Astrocyte (in vitro differentiated cells and primary cell): ENCODE results near the gene YBX2. TPM values are rescaled to one million over a fixed set of nuclear protein-coding genes. Genes with fewer than 3 reads are reported as not detected.

ENCODE experiments used
- DNase-seq: peaks from one replicate; pipeline ENCODE4 v3.0.0-alpha.2; 2010; ENCODE audit warnings: low read depth
- FAIRE-seq: peaks from 2 replicates; lab custom pipeline; 2011; peaks lifted over from hg19 to GRCh38; lab: Jason Lieb, UNC
- H2AFZ ChIP-seq: 2 replicates; pipeline ENCODE4 v1.6.0; 2012; ENCODE audit warnings: low read depth, low read length, inconsistent platforms
- H3K27ac ChIP-seq: 2 replicates; pipeline ENCODE4 v1.5.1; 2011; ENCODE audit warnings: low read depth, low read length, inconsistent platforms
- H3K27me3 ChIP-seq: 2 replicates; pipeline ENCODE4 v1.6.0; 2011; ENCODE audit warnings: low read length, inconsistent platforms; ENCODE audit not compliant: insufficient read depth
- H3K36me3 ChIP-seq: 2 replicates; pipeline ENCODE4 v1.5.1; 2011; ENCODE audit warnings: low read length, inconsistent platforms; ENCODE audit not compliant: insufficient read depth
- H3K4me1 ChIP-seq: 2 replicates; pipeline ENCODE4 v1.5.1; 2011; ENCODE audit warnings: low read length, inconsistent platforms; ENCODE audit not compliant: insufficient read depth
- H3K4me2 ChIP-seq: 2 replicates; pipeline ENCODE4 v1.6.0; 2012; ENCODE audit warnings: low read length, inconsistent platforms
- H3K4me3 ChIP-seq: 2 replicates; pipeline ENCODE4 v1.5.1; 2011; ENCODE audit warnings: low read depth, mild to moderate bottlenecking, low read length, inconsistent platforms; ENCODE audit not compliant: insufficient read depth
- H3K79me2 ChIP-seq: 2 replicates; pipeline ENCODE4 v1.6.0; 2012; ENCODE audit warnings: mild to moderate bottlenecking, low read length, inconsistent platforms; ENCODE audit not compliant: insufficient read depth
- H3K9ac ChIP-seq: 2 replicates; pipeline ENCODE4 v1.6.0; 2012; ENCODE audit warnings: mild to moderate bottlenecking, low read length, inconsistent platforms
- H3K9me3 ChIP-seq: 2 replicates; pipeline ENCODE4 v1.5.1; 2012; ENCODE audit warnings: low read depth, mild to moderate bottlenecking, low read length, inconsistent platforms; ENCODE audit not compliant: insufficient read depth
- H4K20me1 ChIP-seq: 2 replicates; pipeline ENCODE4 v1.6.0; 2012; ENCODE audit warnings: low read length, inconsistent platforms; ENCODE audit not compliant: insufficient read depth
- H3K27ac Mint-ChIP-seq: one replicate; pipeline ENCODE4 v1.8.0; 2021; ENCODE audit warnings: mild to moderate bottlenecking, mixed read lengths; ENCODE audit not compliant: unreplicated experiment
- H3K27me3 Mint-ChIP-seq: one replicate; pipeline ENCODE4 v1.8.0; 2021; ENCODE audit warnings: low read depth, mixed read lengths; ENCODE audit not compliant: unreplicated experiment
- H3K36me3 Mint-ChIP-seq: one replicate; pipeline ENCODE4 v1.8.0; 2021; ENCODE audit warnings: low read depth, mixed read lengths; ENCODE audit not compliant: unreplicated experiment
- H3K4me1 Mint-ChIP-seq: one replicate; pipeline ENCODE4 v1.8.0; 2021; ENCODE audit warnings: low read depth, mixed read lengths; ENCODE audit not compliant: unreplicated experiment
- H3K4me3 Mint-ChIP-seq: one replicate; pipeline ENCODE4 v1.8.0; 2021; ENCODE audit warnings: mild to moderate bottlenecking, moderate library complexity, mixed read lengths; ENCODE audit not compliant: unreplicated experiment
- H3K9me3 Mint-ChIP-seq: one replicate; pipeline ENCODE4 v1.8.0; 2021; ENCODE audit warnings: mild to moderate bottlenecking, mixed read lengths; ENCODE audit not compliant: unreplicated experiment
- EZH2 ChIP-seq: IDR thresholded peaks from 2 replicates; pipeline ENCODE4 v1.6.1; 2012; ENCODE audit warnings: mild to moderate bottlenecking, low read length, inconsistent platforms; ENCODE audit not compliant: insufficient read depth
- total RNA-seq: library from RNA; stranded (reverse); gene quantifications from 2 replicates; pipeline ENCODE4 v1.2.1, GENCODE V29; 2021
- TF ChIP-seq, protein P1 (sequence below): IDR thresholded peaks from 2 replicates; pipeline ENCODE4 v1.5.1; 2011; ENCODE audit warnings: low read depth, mild to moderate bottlenecking, inconsistent platforms, low read length, moderate library complexity; ENCODE audit not compliant: insufficient read depth

Gene YBX2
- total RNA-seq, 1 donor from 2014 or later: 0.86 TPM

DNA sequence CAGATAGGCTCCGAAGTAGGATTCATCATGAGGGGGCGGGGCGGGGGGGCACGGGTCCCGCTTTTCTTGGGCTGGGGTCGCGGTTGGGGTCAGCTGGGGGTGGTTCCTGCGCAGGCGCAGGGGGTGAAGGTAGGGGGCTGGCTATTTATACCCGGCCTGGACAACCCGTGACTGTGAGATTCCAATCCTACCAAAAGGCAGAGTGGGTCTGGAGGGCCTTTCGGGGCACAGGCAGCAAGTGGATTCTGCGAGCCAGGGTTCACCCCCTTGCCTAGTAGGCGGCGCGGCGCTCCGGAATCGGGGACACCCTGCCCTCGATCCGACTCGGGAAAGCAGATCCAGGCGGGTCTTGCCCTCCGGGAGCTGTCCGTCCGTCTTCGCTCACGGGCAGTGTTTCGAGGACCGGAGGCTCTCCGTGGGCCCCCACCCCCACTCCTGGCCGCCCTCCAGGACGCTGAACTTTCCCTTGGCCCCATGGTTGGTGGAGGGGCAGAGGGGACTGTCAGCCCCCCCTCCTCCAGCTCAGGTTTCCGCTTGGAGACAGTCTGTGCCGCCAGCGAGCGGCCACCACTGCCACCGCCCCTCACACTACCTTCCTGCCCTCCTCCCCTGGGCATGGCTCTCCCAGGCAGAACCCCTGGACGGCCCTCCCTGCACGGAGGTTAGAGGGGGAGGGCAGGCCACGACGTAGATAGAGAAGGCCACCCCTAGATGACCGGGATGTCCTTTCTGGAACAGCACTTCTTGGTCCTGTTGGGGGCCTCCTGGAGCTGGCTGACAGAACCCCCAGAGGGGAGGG lies 12.3 kb downstream of the YBX2 start:
- H4K20me1 ChIP-seq: no peaks in the 10 kb centered on the region
- peak overlapping the region; percentile 97 for H3K4me2 ChIP-seq
- DNase-seq: no peak
- peaks cover 25% of the 10 kb centered on the region for H3K27me3 ChIP-seq
- Mint-ChIP-seq H3K4me1 (no peaks in the 10 kb centered on the region), H3K4me3 (peak overlapping the region; percentile 76), H3K36me3 (no peaks in the 10 kb centered on the region), H3K27ac (no peak overlapping the region), H3K9me3 (no peaks in the 10 kb centered on the region), H3K27me3 (peaks cover 48% of the 10 kb centered on the region)
- peak overlapping the region; percentile 33 for H3K4me3 ChIP-seq
- peak; percentile 88 for TF ChIP-seq EZH2
- TF ChIP-seq, protein P1, sequence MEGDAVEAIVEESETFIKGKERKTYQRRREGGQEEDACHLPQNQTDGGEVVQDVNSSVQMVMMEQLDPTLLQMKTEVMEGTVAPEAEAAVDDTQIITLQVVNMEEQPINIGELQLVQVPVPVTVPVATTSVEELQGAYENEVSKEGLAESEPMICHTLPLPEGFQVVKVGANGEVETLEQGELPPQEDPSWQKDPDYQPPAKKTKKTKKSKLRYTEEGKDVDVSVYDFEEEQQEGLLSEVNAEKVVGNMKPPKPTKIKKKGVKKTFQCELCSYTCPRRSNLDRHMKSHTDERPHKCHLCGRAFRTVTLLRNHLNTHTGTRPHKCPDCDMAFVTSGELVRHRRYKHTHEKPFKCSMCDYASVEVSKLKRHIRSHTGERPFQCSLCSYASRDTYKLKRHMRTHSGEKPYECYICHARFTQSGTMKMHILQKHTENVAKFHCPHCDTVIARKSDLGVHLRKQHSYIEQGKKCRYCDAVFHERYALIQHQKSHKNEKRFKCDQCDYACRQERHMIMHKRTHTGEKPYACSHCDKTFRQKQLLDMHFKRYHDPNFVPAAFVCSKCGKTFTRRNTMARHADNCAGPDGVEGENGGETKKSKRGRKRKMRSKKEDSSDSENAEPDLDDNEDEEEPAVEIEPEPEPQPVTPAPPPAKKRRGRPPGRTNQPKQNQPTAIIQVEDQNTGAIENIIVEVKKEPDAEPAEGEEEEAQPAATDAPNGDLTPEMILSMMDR: no peak
- no peak for FAIRE-seq
- H3K27ac ChIP-seq: no peak overlapping the region
- H3K9ac ChIP-seq: no peak overlapping the region
- no peaks in the 10 kb centered on the region for H3K9me3 ChIP-seq
- no peaks in the 10 kb centered on the region for H3K79me2 ChIP-seq
- peaks cover 14% of the 10 kb centered on the region for H3K4me1 ChIP-seq
- H3K36me3 ChIP-seq: no peaks in the 10 kb centered on the region
- H2AFZ ChIP-seq: no peak overlapping the region

DNA sequence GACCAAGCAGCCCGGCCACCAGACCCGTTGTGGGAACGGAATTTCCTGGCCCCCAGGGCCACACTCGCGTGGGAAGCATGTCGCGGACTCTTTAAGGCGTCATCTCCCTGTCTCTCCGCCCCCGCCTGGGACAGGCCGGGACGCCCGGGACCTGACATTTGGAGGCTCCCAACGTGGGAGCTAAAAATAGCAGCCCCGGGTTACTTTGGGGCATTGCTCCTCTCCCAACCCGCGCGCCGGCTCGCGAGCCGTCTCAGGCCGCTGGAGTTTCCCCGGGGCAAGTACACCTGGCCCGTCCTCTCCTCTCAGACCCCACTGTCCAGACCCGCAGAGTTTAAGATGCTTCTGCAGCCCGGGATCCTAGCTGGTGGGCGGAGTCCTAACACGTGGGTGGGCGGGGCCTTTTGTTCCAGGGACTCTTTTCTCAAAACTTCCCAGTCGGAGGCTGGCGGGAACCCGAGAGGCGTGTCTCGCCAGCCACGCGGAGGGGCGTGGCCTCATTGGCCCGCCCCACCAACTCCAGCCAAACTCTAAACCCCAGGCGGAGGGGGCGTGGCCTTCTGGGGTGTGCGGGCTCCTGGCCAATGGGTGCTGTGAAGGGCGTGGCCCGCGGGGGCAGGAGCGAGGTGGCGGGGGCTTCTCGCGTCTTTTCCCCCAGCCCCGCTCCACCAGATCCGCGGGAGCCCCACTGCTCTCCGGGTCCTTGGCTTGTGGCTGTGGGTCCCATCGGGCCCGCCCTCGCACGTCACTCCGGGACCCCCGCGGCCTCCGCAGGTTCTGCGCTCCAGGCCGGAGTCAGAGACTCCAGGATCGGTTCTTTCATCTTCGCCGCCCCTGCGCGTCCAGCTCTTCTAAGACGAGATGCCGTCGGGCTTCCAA lies 13.1 kb downstream of the YBX2 start, which contains the start of gene SLC2A4:
TSS of gene SLC2A4 (plus strand) at position 645 of the 879 bp plus-strand sequence. CDS start at position 862, 217 bp downstream.
- no peaks in the 10 kb centered on the region for H3K79me2 ChIP-seq
- peaks cover 22% of the 10 kb centered on the region for H3K27me3 ChIP-seq
- peak within 1 kb of the TSS; percentile 59 for H3K9ac ChIP-seq
- Mint-ChIP-seq H3K4me3 (peak within 1 kb of the TSS; percentile 78), H3K27me3 (peaks cover 43% of the 10 kb centered on the region), H3K36me3 (no peaks in the 10 kb centered on the region), H3K9me3 (no peaks in the 10 kb centered on the region), H3K27ac (peak within 1 kb of the TSS; percentile 66), H3K4me1 (no peaks in the 10 kb centered on the region)
- peak; percentile 75 for TF ChIP-seq EZH2
- TF ChIP-seq, protein P1: no peak
- H3K27ac ChIP-seq: peak within 1 kb of the TSS; percentile 35
- DNase-seq (peak; percentile 64), FAIRE-seq (no peak)
- no peaks in the 10 kb centered on the region for H4K20me1 ChIP-seq
- no peaks in the 10 kb centered on the region for H3K9me3 ChIP-seq
- H3K4me3 ChIP-seq: peak within 1 kb of the TSS; percentile 53
- H3K36me3 ChIP-seq: no peaks in the 10 kb centered on the region
- peak within 1 kb of the TSS; percentile 97 for H3K4me2 ChIP-seq
- peak within 1 kb of the TSS; percentile 90 for H2AFZ ChIP-seq
- peaks cover 14% of the 10 kb centered on the region for H3K4me1 ChIP-seq
